ENCODE results near the gene MAPK10.

The MAPK10 gene

GRCh38 chr4:86358257-86358656 is 1.6 kb downstream of the MAPK10 start (continued):
- no peak for TF ChIP-seq GLI2 (tag by site-specific recombination; IDR thresholded peaks at IDR 0.05; ENCODE audit: borderline replicate concordance, low read depth)
- no peak for TF ChIP-seq OSR2 (tag by site-specific recombination; IDR thresholded peaks at IDR 0.05)
- TF ChIP-seq ZSCAN16 (tag by site-specific recombination; IDR thresholded peaks at IDR 0.05) = no peak
- no peak for TF ChIP-seq ZNF549 (tag by site-specific recombination; IDR thresholded peaks at IDR 0.05)
- TF ChIP-seq ZBTB48 (tag by site-specific recombination; IDR thresholded peaks at IDR 0.05) = no peak
- TF ChIP-seq ZNF223 (tag by site-specific recombination; IDR thresholded peaks at IDR 0.05) = no peak
- TF ChIP-seq WT1 (tag by site-specific recombination; IDR thresholded peaks at IDR 0.05) = no peak
- TF ChIP-seq TRIM28 (IDR thresholded peaks at IDR 0.05; ENCODE audit: borderline replicate concordance, low read length) = no peak

GRCh38 chr4:86357608-86358007 is 2.2 kb downstream of the MAPK10 start:
- Histone ChIP-seq H3K4me1 (ENCODE audit: control insufficient read depth, insufficient read depth, low read length) (no peaks in the 10 kb centered on the region), H3K36me3 (ENCODE audit: control insufficient read depth in 2 of 2, insufficient read depth in 1 of 2, low read length in 2 of 2) (no peaks in the 10 kb centered on the region), H3K4me3 (ENCODE audit: low read depth, low read length) (no peak overlapping the region), H3K27ac (ENCODE audit: extremely low read depth, low read depth, low read length) (no peak overlapping the region), H3K9me3 (ENCODE audit: control insufficient read depth, insufficient read depth, low read depth, low read length) (no peaks in the 10 kb centered on the region)
- ChIA-PET CTCF (no interaction called here), POLR2A (no interaction called here)
- no peak for TF ChIP-seq GLI2 (tag by site-specific recombination; IDR thresholded peaks at IDR 0.05; ENCODE audit: borderline replicate concordance, low read depth)
- no peak for TF ChIP-seq ZNF18 (tag by site-specific recombination; IDR thresholded peaks at IDR 0.05)
- TF ChIP-seq KLF17 (tag by site-specific recombination; IDR thresholded peaks at IDR 0.05) = no peak
- TF ChIP-seq HOXC10 (CRISPR knock-in tag; IDR thresholded peaks at IDR 0.05) = no peak
- no peak for TF ChIP-seq PRDM10 (tag by site-specific recombination; IDR thresholded peaks at IDR 0.05)
- TF ChIP-seq SALL2 (tag by site-specific recombination; IDR thresholded peaks at IDR 0.05; ENCODE audit: borderline replicate concordance) = no peak
- TF ChIP-seq KLF9 (tag by site-specific recombination; IDR thresholded peaks at IDR 0.05; ENCODE audit: low read depth) = no peak
- no peak for TF ChIP-seq REST (tag by site-specific recombination; IDR thresholded peaks at IDR 0.05)
- no peak for TF ChIP-seq ZNF792 (tag by site-specific recombination; IDR thresholded peaks at IDR 0.05)
- no peak for TF ChIP-seq ZNF391 (tag by site-specific recombination; IDR thresholded peaks at IDR 0.05; ENCODE audit: borderline replicate concordance, low read depth)
- TF ChIP-seq ZBTB6 (tag by site-specific recombination; IDR thresholded peaks at IDR 0.05) = no peak
- TF ChIP-seq TRIM28 (IDR thresholded peaks at IDR 0.05; ENCODE audit: borderline replicate concordance, low read length) = no peak

All from HEK293 (cell line).